ENCODE results near the gene TMC8. TPM values are rescaled to one million over a fixed set of nuclear protein-coding genes. Genes with fewer than 3 reads are reported as not detected.

The TMC8 gene
- polyA plus RNA-seq, 2 of the 4 experiments (the other 2 are of a cell fraction), result 0.14 to 0.26 TPM

DNA sequence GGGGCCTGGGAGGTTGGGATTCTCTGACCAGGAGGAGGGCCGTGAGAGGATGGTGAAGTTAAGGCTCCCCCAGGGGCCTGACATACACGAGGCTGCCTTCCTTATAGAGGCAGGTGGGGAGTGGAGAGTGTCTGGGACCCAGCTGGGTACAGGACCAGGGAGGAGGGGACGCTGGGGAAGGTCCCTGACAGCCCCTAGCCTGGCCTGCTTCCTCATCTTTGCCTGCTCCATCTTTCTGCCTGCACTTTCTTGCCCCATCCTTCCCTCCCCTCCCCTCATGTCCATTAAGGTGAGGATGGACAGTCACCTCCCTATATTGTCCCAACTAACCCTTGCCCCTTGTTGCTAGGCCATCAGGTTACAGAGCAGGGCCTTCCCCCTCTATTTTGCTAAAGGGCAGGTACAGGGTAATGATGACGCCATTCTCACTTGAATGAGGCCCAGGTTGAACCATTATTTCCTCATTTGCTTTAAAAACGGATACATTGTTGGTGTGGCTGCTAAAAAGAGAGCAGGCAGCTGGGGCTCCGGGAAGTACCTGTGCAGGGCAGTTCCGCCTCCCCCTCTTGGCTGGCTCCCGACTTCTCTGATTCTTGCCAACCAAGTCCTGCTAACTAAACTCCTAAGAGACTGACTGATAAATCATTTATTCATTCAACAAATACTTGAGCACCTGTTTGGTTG is 16.9 kb downstream of the TMC8 start:
- H3K27ac ChIP-seq, result peak overlapping the region in 1 of 2 experiments; percentile 39; a peak in 3 of 6 replicates
- ChIA-PET CTCF (interaction anchor here (1.0 to 24.0 kb wide), 4 partner anchors 9 to 133 kb away, joined by 3 to 295 read pairs (median 9); partner anchors contain the start of gene SYNGR2), POLR2A (no interaction called here)
- ATAC-seq, result no peak
- DNase-seq (ENCODE audit: low read depth in 1 of 2, low spot score in 1 of 2), result no peak
- no peaks in the 10 kb centered on the region for H3K9me3 ChIP-seq
- H3K4me3 ChIP-seq, result no peak overlapping the region
- peaks cover 53% of the 10 kb centered on the region for H3K4me1 ChIP-seq
- WGBS (ENCODE audit: missing lambda C conversion rate), result 64% methylated on average over 8 of the region's 8 CpGs
- FAIRE-seq, result no peak
- TF ChIP-seq, protein P1, sequence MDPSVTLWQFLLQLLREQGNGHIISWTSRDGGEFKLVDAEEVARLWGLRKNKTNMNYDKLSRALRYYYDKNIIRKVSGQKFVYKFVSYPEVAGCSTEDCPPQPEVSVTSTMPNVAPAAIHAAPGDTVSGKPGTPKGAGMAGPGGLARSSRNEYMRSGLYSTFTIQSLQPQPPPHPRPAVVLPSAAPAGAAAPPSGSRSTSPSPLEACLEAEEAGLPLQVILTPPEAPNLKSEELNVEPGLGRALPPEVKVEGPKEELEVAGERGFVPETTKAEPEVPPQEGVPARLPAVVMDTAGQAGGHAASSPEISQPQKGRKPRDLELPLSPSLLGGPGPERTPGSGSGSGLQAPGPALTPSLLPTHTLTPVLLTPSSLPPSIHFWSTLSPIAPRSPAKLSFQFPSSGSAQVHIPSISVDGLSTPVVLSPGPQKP (IDR thresholded peaks at IDR 0.05; ENCODE audit: low read depth, low read length), result no peak
- TF ChIP-seq BHLHE40 (IDR thresholded peaks at IDR 0.05; ENCODE audit: low read depth, low read length) (no peak), HEYL (CRISPR knock-in tag; IDR thresholded peaks at IDR 0.05) (no peak), RAD21 (conservative IDR thresholded peaks at IDR 0.05 in 1 of 2, IDR thresholded peaks at IDR 0.05 in 1 of 2) (no peak), POLR2AphosphoS2 (conservative IDR thresholded peaks at IDR 0.05; ENCODE audit: low read length) (no peak), EHF (CRISPR knock-in tag; IDR thresholded peaks at IDR 0.05) (no peak)
- no peak overlapping the region for H3K4me2 ChIP-seq

DNA sequence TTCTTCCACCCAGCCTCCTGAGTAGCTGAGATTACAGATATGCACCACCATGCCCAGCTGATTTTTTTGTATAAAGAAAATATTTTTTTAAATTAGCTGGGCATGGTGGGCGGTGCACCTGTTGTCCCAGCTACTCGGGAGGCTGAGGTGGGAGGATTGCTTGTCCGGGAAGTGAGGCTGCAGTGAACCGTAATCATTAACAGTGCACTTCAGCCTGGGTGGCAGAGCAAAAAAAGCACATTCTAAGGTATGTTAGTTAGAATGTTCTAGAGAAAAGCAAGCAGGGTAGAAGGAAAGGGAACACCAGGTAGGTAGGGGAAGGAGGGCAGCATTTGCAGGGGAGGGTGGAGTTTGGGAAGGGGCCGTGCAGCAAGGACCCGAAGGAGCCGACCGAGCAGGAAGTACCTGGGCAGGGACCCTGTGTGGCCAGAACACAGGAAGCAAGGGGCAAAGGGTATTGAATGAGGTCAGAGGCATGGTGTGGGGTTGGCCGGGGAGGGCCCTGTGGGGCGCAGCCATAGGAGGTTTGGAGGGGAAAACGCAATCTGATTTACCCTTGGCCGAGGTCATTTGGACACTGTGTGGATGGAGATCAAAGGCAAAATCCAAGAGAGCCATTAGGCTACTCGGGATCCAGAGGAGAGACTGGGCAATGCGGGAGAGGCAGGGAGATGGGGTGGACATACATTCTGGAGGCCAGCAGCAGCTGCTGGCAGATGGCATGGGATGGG is 17.9 kb downstream of the TMC8 start:
- 79% methylated on average over 14 of the region's 14 CpGs for WGBS (ENCODE audit: missing lambda C conversion rate)
- no peak overlapping the region for H3K4me2 ChIP-seq
- no peak overlapping the region for H3K4me3 ChIP-seq
- ATAC-seq (no peak), FAIRE-seq (no peak), DNase-seq (ENCODE audit: low read depth in 1 of 2, low spot score in 1 of 2) (no peak)
- TF ChIP-seq POLR2AphosphoS2 (conservative IDR thresholded peaks at IDR 0.05; ENCODE audit: low read length) (no peak), GATA3 (IDR thresholded peaks at IDR 0.05; ENCODE audit: borderline replicate concordance) (no peak), CBX8 (IDR thresholded peaks at IDR 0.05) (no peak), RAD21 (conservative IDR thresholded peaks at IDR 0.05 in 1 of 2, IDR thresholded peaks at IDR 0.05 in 1 of 2) (no peak), KDM1A (IDR thresholded peaks at IDR 0.05; ENCODE audit: low read depth) (no peak)
- TF ChIP-seq, protein P2, sequence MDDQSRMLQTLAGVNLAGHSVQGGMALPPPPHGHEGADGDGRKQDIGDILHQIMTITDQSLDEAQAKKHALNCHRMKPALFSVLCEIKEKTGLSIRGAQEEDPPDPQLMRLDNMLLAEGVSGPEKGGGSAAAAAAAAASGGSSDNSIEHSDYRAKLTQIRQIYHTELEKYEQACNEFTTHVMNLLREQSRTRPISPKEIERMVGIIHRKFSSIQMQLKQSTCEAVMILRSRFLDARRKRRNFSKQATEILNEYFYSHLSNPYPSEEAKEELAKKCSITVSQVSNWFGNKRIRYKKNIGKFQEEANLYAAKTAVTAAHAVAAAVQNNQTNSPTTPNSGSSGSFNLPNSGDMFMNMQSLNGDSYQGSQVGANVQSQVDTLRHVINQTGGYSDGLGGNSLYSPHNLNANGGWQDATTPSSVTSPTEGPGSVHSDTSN (IDR thresholded peaks at IDR 0.05), result no peak
- H3K4me1 ChIP-seq, result peaks cover 50% of the 10 kb centered on the region
- no peaks in the 10 kb centered on the region for H3K9me3 ChIP-seq
- H3K27ac ChIP-seq, result peak overlapping the region in 1 of 2 experiments; percentile 41; a peak in 2 of 6 replicates
- POLR2A ChIA-PET, result no interaction called here
- CTCF ChIA-PET, result interaction anchor here (1.0 to 24.0 kb wide), 6 partner anchors 10 to 64 kb away, joined by 3 to 295 read pairs (median 11); partner anchors contain the start of gene SYNGR2

DNA sequence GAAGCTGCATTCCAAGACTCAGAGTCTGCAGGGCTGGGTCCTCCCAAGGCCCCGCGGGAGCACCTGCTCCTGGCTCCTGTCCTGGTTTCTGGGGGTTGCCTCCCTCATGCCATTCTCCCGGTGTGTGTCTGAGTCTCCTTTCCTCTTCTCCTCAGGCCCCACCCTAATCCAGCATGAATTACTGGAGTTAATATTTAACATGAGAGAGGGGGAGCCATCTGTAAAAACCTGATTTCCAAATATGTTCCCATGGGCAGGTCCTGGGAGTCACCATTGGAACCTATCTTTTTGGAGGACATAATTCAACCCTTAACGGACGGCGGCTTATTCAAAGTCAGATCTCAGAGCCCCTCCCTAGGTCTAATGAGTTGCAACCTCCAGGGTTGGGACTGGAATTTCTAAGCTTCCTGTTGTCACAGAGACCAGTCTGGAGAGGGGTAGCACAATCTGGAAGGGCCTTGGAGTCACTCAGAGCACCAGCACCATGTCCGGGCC is 21.0 kb downstream of the TMC8 start:
- TF ChIP-seq EP300 (IDR thresholded peaks at IDR 0.05) (no peak), ZFP36 (IDR thresholded peaks at IDR 0.05; ENCODE audit: borderline replicate concordance, partially characterized antibody) (no peak), MAZ (IDR thresholded peaks at IDR 0.05; ENCODE audit: borderline replicate concordance, low read depth, low read length) (no peak)
- TF ChIP-seq, protein P1 (IDR thresholded peaks at IDR 0.05; ENCODE audit: low read depth, low read length), result no peak
- TF ChIP-seq, protein P3, sequence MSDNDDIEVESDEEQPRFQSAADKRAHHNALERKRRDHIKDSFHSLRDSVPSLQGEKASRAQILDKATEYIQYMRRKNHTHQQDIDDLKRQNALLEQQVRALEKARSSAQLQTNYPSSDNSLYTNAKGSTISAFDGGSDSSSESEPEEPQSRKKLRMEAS (IDR thresholded peaks at IDR 0.05), result 0 out of 2 replicates have a peak, but pooled peaks have one; percentile 11
- TF ChIP-seq, protein P4, sequence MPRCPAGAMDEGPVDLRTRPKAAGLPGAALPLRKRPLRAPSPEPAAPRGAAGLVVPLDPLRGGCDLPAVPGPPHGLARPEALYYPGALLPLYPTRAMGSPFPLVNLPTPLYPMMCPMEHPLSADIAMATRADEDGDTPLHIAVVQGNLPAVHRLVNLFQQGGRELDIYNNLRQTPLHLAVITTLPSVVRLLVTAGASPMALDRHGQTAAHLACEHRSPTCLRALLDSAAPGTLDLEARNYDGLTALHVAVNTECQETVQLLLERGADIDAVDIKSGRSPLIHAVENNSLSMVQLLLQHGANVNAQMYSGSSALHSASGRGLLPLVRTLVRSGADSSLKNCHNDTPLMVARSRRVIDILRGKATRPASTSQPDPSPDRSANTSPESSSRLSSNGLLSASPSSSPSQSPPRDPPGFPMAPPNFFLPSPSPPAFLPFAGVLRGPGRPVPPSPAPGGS (IDR thresholded peaks at IDR 0.05), result no peak
- Histone ChIP-seq H3K4me3 (no peak overlapping the region), H3K4me2 (peak overlapping the region; percentile 73), H3K27ac (peak overlapping the region; percentile 59 to 85), H3K4me1 (peaks cover 30% of the 10 kb centered on the region), H3K9me3 (no peaks in the 10 kb centered on the region)
- FAIRE-seq (no peak), DNase-seq (ENCODE audit: low read depth in 1 of 2, low spot score in 1 of 2) (peak; percentile 79 to 93), ATAC-seq (peak; percentile 70 to 81)
- ChIA-PET CTCF (interaction anchor here (1.0 to 24.0 kb wide), 6 partner anchors 9 to 99 kb away, joined by 3 to 295 read pairs (median 3); partner anchors contain the start of gene SYNGR2), POLR2A (interaction anchor here (1.0 to 1.6 kb wide), 2 partner anchors 10 to 11 kb away, joined by 4 to 7 read pairs; no protein-coding TSS in a partner anchor)
- WGBS (ENCODE audit: missing lambda C conversion rate), result 29% methylated on average over 7 of the region's 7 CpGs
